DND-41 (cell line): ENCODE measurements around the gene SND1.

Source experiments
- ATAC-seq: fragments of 200-7000 bp; cut with Tn5 transposase; 3 replicates; pipeline ENCODE4 v1.9.1; 2021; ENCODE audit warnings: low read depth; ENCODE audit not compliant: insufficient read depth
- DNase-seq: peaks from one replicate; pipeline ENCODE4 v3.0.0-alpha.2; 2020
- H2AFZ ChIP-seq: 2 replicates; pipeline ENCODE4 v1.6.0; 2012; ENCODE audit warnings: low read depth, low read length
- H3K27ac ChIP-seq: 2 replicates; pipeline ENCODE4 v1.5.1; 2012; ENCODE audit warnings: low read length, inconsistent platforms
- H3K27me3 ChIP-seq: fragments of 200-600 bp; sonication (generic); 2 replicates; pipeline ENCODE4 v1.6.0; 2012; ENCODE audit warnings: low read length, mild to moderate bottlenecking, inconsistent platforms; ENCODE audit not compliant: insufficient read depth, poor library complexity
- H3K36me3 ChIP-seq: 2 replicates; pipeline ENCODE4 v1.5.1; 2012; ENCODE audit warnings: low read length, inconsistent platforms; ENCODE audit not compliant: insufficient read depth
- H3K4me1 ChIP-seq: 2 replicates; pipeline ENCODE4 v1.5.1; 2012; ENCODE audit warnings: mild to moderate bottlenecking, low read length; ENCODE audit not compliant: insufficient read depth
- H3K4me2 ChIP-seq: 2 replicates; pipeline ENCODE4 v1.6.0; 2012; ENCODE audit warnings: mild to moderate bottlenecking, moderate library complexity, low read length, inconsistent platforms; ENCODE audit not compliant: insufficient read depth
- H3K4me3 ChIP-seq, 2 experiments: fragments of 200-600 bp in 1 of 2; shearing (Covaris generic) in 1 of 2; 2 replicates each; pipeline ENCODE4 v1.5.1; 2012 to 2016; ENCODE audit warnings: inconsistent platforms in 2 of 2, low read length in 2 of 2, mild to moderate bottlenecking in 2 of 2, low read depth in 1 of 2, moderate library complexity in 1 of 2
- H3K79me2 ChIP-seq: 2 replicates; pipeline ENCODE4 v1.6.0; 2012; ENCODE audit warnings: low read length, inconsistent platforms; ENCODE audit not compliant: insufficient read depth
- H3K9ac ChIP-seq: 2 replicates; pipeline ENCODE4 v1.6.0; 2012; ENCODE audit warnings: low read depth, mild to moderate bottlenecking, inconsistent platforms, low read length, moderate library complexity
- H3K9me3 ChIP-seq: 2 replicates; pipeline ENCODE4 v1.5.1; 2012; ENCODE audit warnings: low read length, moderate library complexity, mild to moderate bottlenecking, inconsistent platforms; ENCODE audit not compliant: insufficient read depth, severe bottlenecking
- H4K20me1 ChIP-seq: 2 replicates; pipeline ENCODE4 v1.6.0; 2012; ENCODE audit warnings: low read length; ENCODE audit not compliant: insufficient read depth
- EZH2 ChIP-seq: IDR thresholded peaks from 3 replicates; pipeline ENCODE4 v1.6.1; 2012; ENCODE audit warnings: borderline replicate concordance, low read depth, mild to moderate bottlenecking, moderate library complexity, low read length, inconsistent platforms; ENCODE audit not compliant: severe bottlenecking
- TF ChIP-seq, protein P1 (sequence below): IDR thresholded peaks from 2 replicates; pipeline ENCODE4 v1.5.1; 2012; ENCODE audit warnings: borderline replicate concordance, low read length, moderate library complexity, mild to moderate bottlenecking; ENCODE audit not compliant: poor library complexity, severe bottlenecking; ENCODE audit errors: extremely low read depth

Gene SND1

DNA sequence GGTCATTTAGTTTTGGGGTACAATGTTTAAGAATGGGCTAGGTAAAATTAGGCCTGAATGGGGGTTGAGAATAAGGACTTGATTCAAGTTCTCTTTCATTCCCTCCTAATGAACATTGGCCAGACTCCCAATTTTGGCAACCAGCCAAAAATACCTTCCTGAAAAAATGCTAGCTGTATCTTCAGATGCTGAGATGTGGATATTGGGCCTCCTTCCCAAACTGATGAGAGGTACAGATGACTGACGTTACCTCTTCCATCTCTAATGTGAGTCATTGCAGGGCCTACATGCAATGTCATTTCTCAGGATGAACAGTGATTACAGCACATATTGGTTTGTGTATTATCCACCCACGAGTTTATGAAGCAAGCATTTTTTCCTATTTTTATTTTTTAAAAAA is 151.6 kb downstream of the SND1 start:
- no peak overlapping the region for H2AFZ ChIP-seq
- no peaks in the 10 kb centered on the region for H3K4me1 ChIP-seq
- no peak overlapping the region for H3K27ac ChIP-seq
- H3K79me2 ChIP-seq = peaks cover 2% of the 10 kb centered on the region; the same call in 1 of the 2 replicates
- no peaks in the 10 kb centered on the region for H3K9me3 ChIP-seq
- H3K27me3 ChIP-seq = no peaks in the 10 kb centered on the region
- H3K36me3 ChIP-seq = peaks cover 14% of the 10 kb centered on the region
- peaks cover 10% of the 10 kb centered on the region for H4K20me1 ChIP-seq
- H3K9ac ChIP-seq = no peak overlapping the region
- H3K4me3 ChIP-seq = no peak overlapping the region
- H3K4me2 ChIP-seq = no peak overlapping the region
- DNase-seq = no peak
- no peak for TF ChIP-seq EZH2
- TF ChIP-seq, protein P1, sequence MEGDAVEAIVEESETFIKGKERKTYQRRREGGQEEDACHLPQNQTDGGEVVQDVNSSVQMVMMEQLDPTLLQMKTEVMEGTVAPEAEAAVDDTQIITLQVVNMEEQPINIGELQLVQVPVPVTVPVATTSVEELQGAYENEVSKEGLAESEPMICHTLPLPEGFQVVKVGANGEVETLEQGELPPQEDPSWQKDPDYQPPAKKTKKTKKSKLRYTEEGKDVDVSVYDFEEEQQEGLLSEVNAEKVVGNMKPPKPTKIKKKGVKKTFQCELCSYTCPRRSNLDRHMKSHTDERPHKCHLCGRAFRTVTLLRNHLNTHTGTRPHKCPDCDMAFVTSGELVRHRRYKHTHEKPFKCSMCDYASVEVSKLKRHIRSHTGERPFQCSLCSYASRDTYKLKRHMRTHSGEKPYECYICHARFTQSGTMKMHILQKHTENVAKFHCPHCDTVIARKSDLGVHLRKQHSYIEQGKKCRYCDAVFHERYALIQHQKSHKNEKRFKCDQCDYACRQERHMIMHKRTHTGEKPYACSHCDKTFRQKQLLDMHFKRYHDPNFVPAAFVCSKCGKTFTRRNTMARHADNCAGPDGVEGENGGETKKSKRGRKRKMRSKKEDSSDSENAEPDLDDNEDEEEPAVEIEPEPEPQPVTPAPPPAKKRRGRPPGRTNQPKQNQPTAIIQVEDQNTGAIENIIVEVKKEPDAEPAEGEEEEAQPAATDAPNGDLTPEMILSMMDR = no peak
- no peak for ATAC-seq

DNA sequence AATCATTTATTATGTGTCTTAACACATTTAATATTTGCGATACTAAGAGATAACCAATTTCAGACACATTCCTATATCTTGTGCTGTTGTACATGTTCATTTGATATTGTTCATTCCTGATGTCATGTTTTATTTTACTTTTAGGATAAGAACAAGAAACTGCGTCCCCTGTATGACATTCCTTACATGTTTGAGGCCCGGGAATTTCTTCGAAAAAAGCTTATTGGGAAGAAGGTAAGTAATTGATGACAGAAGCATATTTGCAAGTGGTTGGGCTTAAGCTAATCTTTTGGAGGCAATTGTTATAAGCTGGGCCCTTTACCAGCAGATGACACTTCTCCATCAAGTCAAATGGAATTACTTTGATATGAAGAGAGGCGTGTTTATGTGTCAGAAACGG is 155.3 kb downstream of the SND1 start:
- DNase-seq = no peak
- Histone ChIP-seq H3K27me3 (no peaks in the 10 kb centered on the region), H3K9ac (no peak overlapping the region), H3K4me3 (no peak overlapping the region), H3K4me2 (no peak overlapping the region), H3K4me1 (no peaks in the 10 kb centered on the region), H3K36me3 (peaks cover 29% of the 10 kb centered on the region), H4K20me1 (peaks cover 12% of the 10 kb centered on the region; the same call in 1 of the 2 replicates), H2AFZ (no peak overlapping the region), H3K27ac (no peak overlapping the region), H3K9me3 (no peaks in the 10 kb centered on the region), H3K79me2 (no peaks in the 10 kb centered on the region)
- ATAC-seq = no peak
- no peak for TF ChIP-seq EZH2
- TF ChIP-seq, protein P1 = no peak

DNA sequence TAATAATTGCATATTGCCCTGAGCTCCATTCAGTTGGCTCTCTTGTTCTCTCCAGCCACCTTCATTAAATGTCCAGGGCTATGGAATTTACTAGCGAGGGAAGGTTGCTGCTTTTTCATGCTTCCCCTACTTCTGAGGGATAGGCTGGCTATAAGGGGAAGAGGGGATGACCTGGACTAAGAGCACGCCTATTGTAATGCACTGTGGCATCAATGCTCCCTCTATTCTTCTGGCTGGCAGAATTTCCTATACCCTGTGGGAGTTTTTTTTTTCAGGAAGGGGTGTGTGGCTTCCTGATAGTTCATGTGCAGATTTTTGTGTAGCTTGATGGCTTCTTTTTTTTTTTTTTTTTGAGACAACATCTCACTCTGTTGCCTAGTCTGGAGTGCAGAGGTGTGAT is 155.8 kb downstream of the SND1 start:
- DNase-seq (no peak), ATAC-seq (no peak)
- H3K27ac ChIP-seq = no peak overlapping the region
- no peaks in the 10 kb centered on the region for H3K4me1 ChIP-seq
- TF ChIP-seq, protein P1 = no peak
- no peak for TF ChIP-seq EZH2
- no peak overlapping the region for H3K4me2 ChIP-seq
- H2AFZ ChIP-seq = no peak overlapping the region
- peaks cover 29% of the 10 kb centered on the region for H3K36me3 ChIP-seq
- no peak overlapping the region for H3K4me3 ChIP-seq
- H3K9ac ChIP-seq = no peak overlapping the region
- H3K9me3 ChIP-seq = no peaks in the 10 kb centered on the region
- peaks cover 13% of the 10 kb centered on the region; the same call in 1 of the 2 replicates for H4K20me1 ChIP-seq
- no peaks in the 10 kb centered on the region for H3K27me3 ChIP-seq
- H3K79me2 ChIP-seq = no peaks in the 10 kb centered on the region

DNA sequence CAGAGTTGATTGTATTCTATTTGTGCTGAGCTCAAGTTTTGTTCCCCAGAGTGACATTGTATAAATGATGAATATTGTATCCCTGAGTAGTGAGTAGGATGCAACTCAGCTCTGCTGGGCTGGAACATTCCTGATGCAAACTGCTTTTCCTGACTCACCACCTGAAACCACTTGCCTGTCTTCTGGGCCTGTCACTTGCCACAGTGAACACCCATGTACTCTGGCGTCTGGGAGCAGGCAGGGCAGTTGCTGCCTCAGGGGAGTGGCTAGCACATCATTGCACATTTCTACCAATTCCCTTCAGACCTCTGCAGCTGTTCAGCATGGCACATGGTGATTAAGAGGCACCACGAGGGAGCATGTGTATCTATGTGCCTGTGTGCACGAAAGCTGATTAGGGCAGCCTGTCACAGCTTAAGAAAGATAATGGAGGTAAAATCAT is 157.3 kb downstream of the SND1 start:
- DNase-seq = no peak
- ATAC-seq = peak; percentile 53; the same call in 1 of the 3 replicates
- no peak for TF ChIP-seq EZH2
- TF ChIP-seq, protein P1 = no peak
- no peaks in the 10 kb centered on the region for H3K4me1 ChIP-seq
- H3K4me3 ChIP-seq = no peak overlapping the region
- no peaks in the 10 kb centered on the region for H3K79me2 ChIP-seq
- H3K9ac ChIP-seq = no peak overlapping the region
- peaks cover 29% of the 10 kb centered on the region for H3K36me3 ChIP-seq
- H3K9me3 ChIP-seq = no peaks in the 10 kb centered on the region
- no peak overlapping the region for H3K27ac ChIP-seq
- H4K20me1 ChIP-seq = peaks cover 9% of the 10 kb centered on the region; the same call in 1 of the 2 replicates
- H2AFZ ChIP-seq = no peak overlapping the region
- H3K27me3 ChIP-seq = no peaks in the 10 kb centered on the region
- no peak overlapping the region for H3K4me2 ChIP-seq
